CD14-positive monocyte (primary cell): ENCODE data around the gene RXFP2. TPM values are rescaled to one million over a fixed set of nuclear protein-coding genes. Genes with fewer than 3 reads are reported as not detected.

Source experiments
- DNase-seq, 3 donors: peaks; one replicate each; pipeline ENCODE4 v3.0.0-alpha.2; 2011 to 2022
- H2AFZ ChIP-seq: 2 replicates; pipeline ENCODE4 v1.6.0; 2012; ENCODE audit warnings: mild to moderate bottlenecking, low read depth, low read length, inconsistent platforms; ENCODE audit not compliant: insufficient read depth, poor library complexity, severe bottlenecking
- H3K27ac ChIP-seq, 2 donors: 1 replicate in 1 of 2; 2 replicates in 1 of 2; pipeline ENCODE4 v1.5.1; 2012 to 2013; ENCODE audit warnings: low read length in 2 of 2, control low read depth in 1 of 2, inconsistent platforms in 1 of 2, low read depth in 1 of 2, mild to moderate bottlenecking in 1 of 2
- H3K27me3 ChIP-seq, 2 donors: one replicate each; pipeline versions ENCODE4 v1.6.0 to v1.6.1; 2011 to 2013; ENCODE audit warnings: low read length in 2 of 2; ENCODE audit not compliant: control insufficient read depth in 2 of 2, insufficient read depth in 2 of 2
- H3K36me3 ChIP-seq, 2 donors: replicated peaks in 1 of 2; 1 replicate in 1 of 2; 2 replicates in 1 of 2; pipeline versions ENCODE4 v1.5.1 to v1.6.1; 2012 to 2013; ENCODE audit warnings: low read length in 2 of 2, control low read depth in 1 of 2, inconsistent platforms in 1 of 2, mild to moderate bottlenecking in 1 of 2; ENCODE audit not compliant: insufficient read depth in 2 of 2, control insufficient read depth in 1 of 2
- H3K4me1 ChIP-seq, 2 donors: 1 replicate in 1 of 2; 2 replicates in 1 of 2; pipeline versions ENCODE4 v1.5.1 to v1.6.1; 2012 to 2013; ENCODE audit warnings: low read length in 2 of 2, control low read depth in 1 of 2, inconsistent platforms in 1 of 2, mild to moderate bottlenecking in 1 of 2, moderate library complexity in 1 of 2; ENCODE audit not compliant: insufficient read depth in 2 of 2, control insufficient read depth in 1 of 2
- H3K4me2 ChIP-seq: replicated peaks from 2 replicates; pipeline ENCODE3; 2012; ENCODE audit warnings: low read length, moderate library complexity, mild to moderate bottlenecking; ENCODE audit not compliant: poor library complexity, severe bottlenecking; ENCODE audit errors: extremely low read depth
- H3K4me3 ChIP-seq, 3 experiments: fragments of 200-600 bp in 1 of 3; sonication (generic) in 1 of 3; replicated peaks in 1 of 3; 1 replicate in 2 of 3; 2 replicates in 1 of 3; pipeline ENCODE4 v1.5.1; 2011 to 2013; ENCODE audit warnings: low read length in 3 of 3, mild to moderate bottlenecking in 3 of 3, control low read depth in 2 of 3, low read depth in 2 of 3, inconsistent platforms in 1 of 3, moderate library complexity in 1 of 3
- H3K79me2 ChIP-seq: 2 replicates; pipeline ENCODE4 v1.6.0; 2012; ENCODE audit warnings: mild to moderate bottlenecking, control low read depth, inconsistent platforms, low read length, moderate library complexity; ENCODE audit not compliant: insufficient read depth
- H3K9ac ChIP-seq: 2 replicates; pipeline ENCODE4 v1.6.0; 2017; ENCODE audit warnings: low read length, mild to moderate bottlenecking; ENCODE audit not compliant: insufficient read depth, poor library complexity, severe bottlenecking
- H3K9me3 ChIP-seq, 2 donors: replicated peaks in 1 of 2; 1 replicate in 1 of 2; 2 replicates in 1 of 2; pipeline versions ENCODE4 v1.5.1 to v1.6.1; 2012 to 2013; ENCODE audit warnings: low read length in 2 of 2, control low read depth in 1 of 2; ENCODE audit not compliant: control insufficient read depth in 1 of 2, insufficient read depth in 1 of 2
- H4K20me1 ChIP-seq: 2 replicates; pipeline ENCODE4 v1.6.0; 2012; ENCODE audit warnings: mild to moderate bottlenecking, low read length, control low read depth, moderate library complexity; ENCODE audit not compliant: insufficient read depth
- H3K27ac Mint-ChIP-seq, 7 donors: one replicate each; pipeline ENCODE4 v1.8.0; 2020; ENCODE audit warnings: mild to moderate bottlenecking in 7 of 7, mixed read lengths in 7 of 7, moderate library complexity in 6 of 7, inconsistent platforms in 2 of 7
- H3K27me3 Mint-ChIP-seq, 3 donors: one replicate each; pipeline ENCODE4 v1.8.0; 2021 to 2022; ENCODE audit warnings: low read depth in 3 of 3, mild to moderate bottlenecking in 3 of 3, mixed read lengths in 3 of 3, moderate library complexity in 3 of 3, inconsistent platforms in 1 of 3
- H3K36me3 Mint-ChIP-seq, 2 donors: one replicate each; pipeline ENCODE4 v1.8.0; 2020; ENCODE audit warnings: mixed read lengths in 2 of 2, inconsistent platforms in 1 of 2, mild to moderate bottlenecking in 1 of 2
- H3K4me1 Mint-ChIP-seq: one replicate; pipeline ENCODE4 v1.8.0; 2020; ENCODE audit warnings: mild to moderate bottlenecking, mixed read lengths
- H3K4me3 Mint-ChIP-seq, 2 donors: one replicate each; pipeline ENCODE4 v1.8.0; 2020; ENCODE audit warnings: mild to moderate bottlenecking in 2 of 2, mixed read lengths in 2 of 2, moderate library complexity in 1 of 2
- H3K9me3 Mint-ChIP-seq, 7 donors: one replicate each; pipeline ENCODE4 v1.8.0; 2020 to 2022; ENCODE audit warnings: mixed read lengths in 7 of 7, mild to moderate bottlenecking in 6 of 7, moderate library complexity in 6 of 7, inconsistent platforms in 2 of 7
- CTCF ChIP-seq: fragments of 200-600 bp; IDR thresholded peaks from one replicate; pipeline ENCODE4 v1.8.0; 2022; ENCODE audit warnings: antibody characterized with exemption, mild to moderate bottlenecking
- WGBS: methylation state at CpG from one replicate; pipeline ENCODE4 v1.1.5; 2013; ENCODE audit warnings: missing lambda C conversion rate; ENCODE audit not compliant: insufficient coverage; 5-methylcytosine and 5-hydroxymethylcytosine counted together
- intact Hi-C, 2 donors: fragments of 100-400 bp; cut with micrococcal nuclease; formaldehyde crosslinking; loops; one replicate each; pipeline versions ENCODE4 v1.15.0 to v1.15.1; 2023
- polyA plus RNA-seq, 3 donors: library from polyadenylated mRNA; depleted of rRNA in 1 of 3; unstranded in 2 of 3; stranded (reverse) in 1 of 3; fragments of 300-500 nt in 2 of 3; fragments of >200 nt in 1 of 3; fragmentation: Illumina TruSeq in 2 of 3; gene quantifications; 1 replicate in 2 of 3; 2 replicates in 1 of 3; pipeline ENCODE4 v1.2.3, GENCODE V29; 2012 to 2021

The RXFP2 gene
- polyA plus RNA-seq, 3 donors = 0.38 to 0.69 TPM; not detected in 1

- intact Hi-C loops = no loop called here
- Histone ChIP-seq H3K27ac (no peak overlapping the region), H3K4me1 (peaks cover 2 to 9% of the 10 kb centered on the region in 2 donors), H3K9me3 (no peaks in the 10 kb centered on the region), H3K4me3 (no peak overlapping the region), H4K20me1 (no peaks in the 10 kb centered on the region), H3K36me3 (no peaks in the 10 kb centered on the region), H2AFZ (no peak overlapping the region), H3K4me2 (no peak overlapping the region), H3K9ac (no peak overlapping the region), H3K79me2 (no peaks in the 10 kb centered on the region), H3K27me3 (no peaks in the 10 kb centered on the region)
- no peak overlapping the region for H3K27ac Mint-ChIP-seq
- H3K4me1 Mint-ChIP-seq = peaks cover 21% of the 10 kb centered on the region
- TF ChIP-seq CTCF = no peak
- H3K27me3 Mint-ChIP-seq = peaks cover 0 to 1% (median 0%) of the 10 kb centered on the region in 3 donors
- no peak for DNase-seq
- H3K9me3 Mint-ChIP-seq = no peaks in the 10 kb centered on the region
- H3K4me3 Mint-ChIP-seq = no peak overlapping the region
- H3K36me3 Mint-ChIP-seq = peaks cover 8 to 14% of the 10 kb centered on the region in 2 donors
- no CpG with 5 or more reads among the region's 4 CpGs for WGBS
Measured at GRCh38 chr13:31769575-31769974, 30.2 kb downstream of the RXFP2 start.

GRCh38 chr13:31772231-31772630 is 32.9 kb downstream of the RXFP2 start:
- Mint-ChIP-seq H3K27ac (no peak overlapping the region), H3K4me3 (no peak overlapping the region), H3K9me3 (peaks cover 0 to 3% (median 0%) of the 10 kb centered on the region in 7 donors), H3K4me1 (peaks cover 31% of the 10 kb centered on the region), H3K36me3 (peaks cover 9 to 11% of the 10 kb centered on the region in 2 donors), H3K27me3 (peaks cover 0 to 2% (median 0%) of the 10 kb centered on the region in 3 donors)
- Histone ChIP-seq H3K4me3 (no peak overlapping the region), H2AFZ (no peak overlapping the region), H3K36me3 (peaks cover 0 to 2% of the 10 kb centered on the region in 2 donors), H3K9me3 (no peaks in the 10 kb centered on the region), H3K27me3 (no peaks in the 10 kb centered on the region), H3K4me1 (peaks cover 2 to 9% of the 10 kb centered on the region in 2 donors), H3K79me2 (no peaks in the 10 kb centered on the region), H3K4me2 (no peak overlapping the region), H3K27ac (no peak overlapping the region), H4K20me1 (no peaks in the 10 kb centered on the region), H3K9ac (no peak overlapping the region)
- intact Hi-C loops = no loop called here
- DNase-seq = no peak
- TF ChIP-seq CTCF = no peak
- 100% methylated on average over 1 of the region's 4 CpGs for WGBS
